ENCODE results near the gene CCDC85B. TPM values are rescaled to one million over a fixed set of nuclear protein-coding genes. Genes with fewer than 3 reads are reported as not detected.

Gene CCDC85B
- polyA plus RNA-seq, 1 donor from 2014 or later, result 28.5 TPM

DNA sequence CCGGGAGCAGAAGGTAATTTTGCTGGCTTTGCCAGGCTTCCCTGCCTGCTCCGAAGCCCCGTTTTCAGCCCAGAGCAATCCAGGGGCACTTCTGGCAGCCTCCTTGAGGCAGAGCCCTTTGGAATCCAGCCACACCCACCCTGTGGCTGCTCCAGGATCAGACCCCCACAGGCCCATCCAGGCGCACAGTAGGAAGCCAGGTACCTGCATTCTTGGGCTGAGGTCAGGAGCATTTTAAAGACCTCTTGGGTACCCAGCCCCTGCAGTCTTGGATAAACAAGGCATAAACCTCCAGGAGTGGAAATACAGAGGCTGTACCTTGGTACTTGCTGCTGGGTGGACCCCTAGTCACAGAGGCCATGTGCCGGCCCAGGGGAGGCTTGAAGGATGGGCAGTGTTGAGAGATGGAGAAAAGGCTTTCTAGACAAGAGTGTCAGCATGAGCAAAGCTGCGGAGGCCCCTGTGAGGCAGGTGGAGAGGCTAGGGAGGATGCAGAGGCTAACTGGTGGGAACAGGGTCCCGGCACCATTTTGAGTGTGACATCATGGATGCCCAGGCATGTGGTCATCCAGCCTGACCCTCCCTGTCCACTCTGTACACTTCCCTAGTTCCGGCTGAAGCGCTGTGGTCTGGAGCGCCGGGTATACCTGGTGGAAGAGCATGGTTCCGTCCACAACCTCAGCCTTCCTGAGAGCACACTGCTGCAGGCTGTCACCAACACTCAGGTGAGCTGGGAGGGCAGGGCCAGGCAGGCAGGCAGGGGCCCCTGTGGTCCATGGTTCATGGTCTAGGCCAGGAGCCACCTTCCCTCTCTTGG is 26.4 kb upstream of the CCDC85B start:
- peaks cover 15% of the 10 kb centered on the region for H3K79me2 ChIP-seq (replicated peaks; ENCODE audit: insufficient read depth, low read length)
- no peaks in the 10 kb centered on the region for H3K9me3 ChIP-seq (ENCODE audit: low read length)
- H3K36me3 ChIP-seq (ENCODE audit: insufficient read depth, low read length), result no peaks in the 10 kb centered on the region
- no peaks in the 10 kb centered on the region for H3K27me3 ChIP-seq (ENCODE audit: insufficient read depth, low read depth, low read length)
- H3F3A ChIP-seq (ENCODE audit: insufficient read depth, low read length, poor library complexity, severe bottlenecking), result no peaks in the 10 kb centered on the region
- H4K20me1 ChIP-seq (ENCODE audit: insufficient read depth), result no peaks in the 10 kb centered on the region
- no peak overlapping the region for H2AFZ ChIP-seq (ENCODE audit: low read depth, low read length)
- no peak overlapping the region for H3K27ac ChIP-seq (ENCODE audit: low read length)
- no peak overlapping the region for H3K9ac ChIP-seq (ENCODE audit: low read length)
- H3K4me2 ChIP-seq (ENCODE audit: low read length), result no peak overlapping the region
- TF ChIP-seq, protein P1, sequence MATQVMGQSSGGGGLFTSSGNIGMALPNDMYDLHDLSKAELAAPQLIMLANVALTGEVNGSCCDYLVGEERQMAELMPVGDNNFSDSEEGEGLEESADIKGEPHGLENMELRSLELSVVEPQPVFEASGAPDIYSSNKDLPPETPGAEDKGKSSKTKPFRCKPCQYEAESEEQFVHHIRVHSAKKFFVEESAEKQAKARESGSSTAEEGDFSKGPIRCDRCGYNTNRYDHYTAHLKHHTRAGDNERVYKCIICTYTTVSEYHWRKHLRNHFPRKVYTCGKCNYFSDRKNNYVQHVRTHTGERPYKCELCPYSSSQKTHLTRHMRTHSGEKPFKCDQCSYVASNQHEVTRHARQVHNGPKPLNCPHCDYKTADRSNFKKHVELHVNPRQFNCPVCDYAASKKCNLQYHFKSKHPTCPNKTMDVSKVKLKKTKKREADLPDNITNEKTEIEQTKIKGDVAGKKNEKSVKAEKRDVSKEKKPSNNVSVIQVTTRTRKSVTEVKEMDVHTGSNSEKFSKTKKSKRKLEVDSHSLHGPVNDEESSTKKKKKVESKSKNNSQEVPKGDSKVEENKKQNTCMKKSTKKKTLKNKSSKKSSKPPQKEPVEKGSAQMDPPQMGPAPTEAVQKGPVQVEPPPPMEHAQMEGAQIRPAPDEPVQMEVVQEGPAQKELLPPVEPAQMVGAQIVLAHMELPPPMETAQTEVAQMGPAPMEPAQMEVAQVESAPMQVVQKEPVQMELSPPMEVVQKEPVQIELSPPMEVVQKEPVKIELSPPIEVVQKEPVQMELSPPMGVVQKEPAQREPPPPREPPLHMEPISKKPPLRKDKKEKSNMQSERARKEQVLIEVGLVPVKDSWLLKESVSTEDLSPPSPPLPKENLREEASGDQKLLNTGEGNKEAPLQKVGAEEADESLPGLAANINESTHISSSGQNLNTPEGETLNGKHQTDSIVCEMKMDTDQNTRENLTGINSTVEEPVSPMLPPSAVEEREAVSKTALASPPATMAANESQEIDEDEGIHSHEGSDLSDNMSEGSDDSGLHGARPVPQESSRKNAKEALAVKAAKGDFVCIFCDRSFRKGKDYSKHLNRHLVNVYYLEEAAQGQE (IDR thresholded peaks at IDR 0.05; ENCODE audit: borderline replicate concordance), result no peak
- no peak for TF ChIP-seq MXI1 (conservative IDR thresholded peaks at IDR 0.05; ENCODE audit: poor library complexity, severe bottlenecking)
- TF ChIP-seq TAF1 (IDR thresholded peaks at IDR 0.05; ENCODE audit: low read depth), result no peak
- no peak for TF ChIP-seq POLR2AphosphoS5 (IDR thresholded peaks at IDR 0.05)
- TF ChIP-seq RAD21 (conservative IDR thresholded peaks at IDR 0.05), result no peak
- no peak for TF ChIP-seq EP300 (conservative IDR thresholded peaks at IDR 0.05; ENCODE audit: poor library complexity, severe bottlenecking)
- TF ChIP-seq, protein P2, sequence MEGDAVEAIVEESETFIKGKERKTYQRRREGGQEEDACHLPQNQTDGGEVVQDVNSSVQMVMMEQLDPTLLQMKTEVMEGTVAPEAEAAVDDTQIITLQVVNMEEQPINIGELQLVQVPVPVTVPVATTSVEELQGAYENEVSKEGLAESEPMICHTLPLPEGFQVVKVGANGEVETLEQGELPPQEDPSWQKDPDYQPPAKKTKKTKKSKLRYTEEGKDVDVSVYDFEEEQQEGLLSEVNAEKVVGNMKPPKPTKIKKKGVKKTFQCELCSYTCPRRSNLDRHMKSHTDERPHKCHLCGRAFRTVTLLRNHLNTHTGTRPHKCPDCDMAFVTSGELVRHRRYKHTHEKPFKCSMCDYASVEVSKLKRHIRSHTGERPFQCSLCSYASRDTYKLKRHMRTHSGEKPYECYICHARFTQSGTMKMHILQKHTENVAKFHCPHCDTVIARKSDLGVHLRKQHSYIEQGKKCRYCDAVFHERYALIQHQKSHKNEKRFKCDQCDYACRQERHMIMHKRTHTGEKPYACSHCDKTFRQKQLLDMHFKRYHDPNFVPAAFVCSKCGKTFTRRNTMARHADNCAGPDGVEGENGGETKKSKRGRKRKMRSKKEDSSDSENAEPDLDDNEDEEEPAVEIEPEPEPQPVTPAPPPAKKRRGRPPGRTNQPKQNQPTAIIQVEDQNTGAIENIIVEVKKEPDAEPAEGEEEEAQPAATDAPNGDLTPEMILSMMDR (IDR thresholded peaks at IDR 0.05; ENCODE audit: poor library complexity, severe bottlenecking), result no peak
- TF ChIP-seq EZH2 (IDR thresholded peaks at IDR 0.05; ENCODE audit: borderline replicate concordance, insufficient read depth, low read length, poor library complexity, severe bottlenecking), result no peak
- TF ChIP-seq SMC3 (conservative IDR thresholded peaks at IDR 0.05; ENCODE audit: poor library complexity), result no peak
- H3K9me2 ChIP-seq (ENCODE audit: insufficient read depth, low read length), result no peaks in the 10 kb centered on the region
- H3K4me3 ChIP-seq (ENCODE audit: low read length), result no peak overlapping the region

DNA sequence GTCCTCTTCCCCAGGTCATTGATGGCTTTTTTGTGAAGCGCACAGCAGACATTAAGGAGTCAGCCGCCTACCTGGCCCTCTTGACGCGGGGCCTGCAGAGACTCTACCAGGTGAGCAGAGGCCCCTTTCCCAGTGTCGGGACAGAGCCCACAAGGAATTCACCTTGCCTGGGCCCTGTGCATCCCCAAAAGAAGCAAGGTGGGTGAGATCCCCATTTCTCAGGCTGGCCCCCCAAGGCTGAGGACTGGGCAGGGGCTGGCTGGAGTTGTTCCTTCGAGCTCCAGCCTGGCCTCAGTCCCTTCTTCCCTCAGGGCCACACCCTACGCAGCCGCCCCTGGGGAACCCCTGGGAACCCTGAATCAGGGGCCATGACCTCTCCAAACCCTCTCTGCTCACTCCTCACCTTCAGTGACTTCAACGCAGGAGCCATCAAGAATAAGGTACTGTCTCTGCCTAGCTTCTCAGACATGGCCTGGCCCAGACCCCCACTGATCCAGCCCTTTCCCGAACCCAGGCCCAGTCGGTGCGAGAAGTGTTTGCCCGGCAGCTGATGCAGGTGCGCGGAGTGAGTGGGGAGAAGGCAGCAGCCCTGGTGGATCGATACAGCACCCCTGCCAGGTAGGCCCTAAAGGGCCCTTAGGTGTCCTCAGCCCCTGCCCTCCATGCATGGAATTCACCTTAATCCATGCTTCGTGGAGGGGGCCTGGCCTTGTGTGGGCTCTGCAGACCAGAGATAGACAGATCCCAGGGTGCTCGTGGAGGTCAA is 25.6 kb upstream of the CCDC85B start:
- H3K27me3 ChIP-seq (ENCODE audit: insufficient read depth, low read depth, low read length), result no peaks in the 10 kb centered on the region
- H2AFZ ChIP-seq (ENCODE audit: low read depth, low read length), result no peak overlapping the region
- no peaks in the 10 kb centered on the region for H3K9me3 ChIP-seq (ENCODE audit: low read length)
- no peaks in the 10 kb centered on the region for H3F3A ChIP-seq (ENCODE audit: insufficient read depth, low read length, poor library complexity, severe bottlenecking)
- no peak overlapping the region for H3K4me2 ChIP-seq (ENCODE audit: low read length)
- H4K20me1 ChIP-seq (ENCODE audit: insufficient read depth), result no peaks in the 10 kb centered on the region
- no peaks in the 10 kb centered on the region for H3K9me2 ChIP-seq (ENCODE audit: insufficient read depth, low read length)
- no peak overlapping the region for H3K9ac ChIP-seq (ENCODE audit: low read length)
- no peak overlapping the region for H3K4me3 ChIP-seq (ENCODE audit: low read length)
- peaks cover 15% of the 10 kb centered on the region for H3K79me2 ChIP-seq (replicated peaks; ENCODE audit: insufficient read depth, low read length)
- TF ChIP-seq TAF1 (IDR thresholded peaks at IDR 0.05; ENCODE audit: low read depth) (no peak), POLR2AphosphoS5 (IDR thresholded peaks at IDR 0.05) (no peak), EZH2 (IDR thresholded peaks at IDR 0.05; ENCODE audit: borderline replicate concordance, insufficient read depth, low read length, poor library complexity, severe bottlenecking) (no peak), RAD21 (conservative IDR thresholded peaks at IDR 0.05) (no peak), MXI1 (conservative IDR thresholded peaks at IDR 0.05; ENCODE audit: poor library complexity, severe bottlenecking) (no peak)
- TF ChIP-seq, protein P1 (IDR thresholded peaks at IDR 0.05; ENCODE audit: borderline replicate concordance), result no peak
- no peaks in the 10 kb centered on the region for H3K36me3 ChIP-seq (ENCODE audit: insufficient read depth, low read length)
- no peak overlapping the region for H3K27ac ChIP-seq (ENCODE audit: low read length)

Data from neural cell (in vitro differentiated cells).